Stimulated activated CD4-positive, alpha-beta T cell treated with anti-CD3 and anti-CD28 coated beads, Interleukin-1b, Interleukin-23, amount 100 ng/mL, for 4 hours (primary cell): ENCODE measurements around the gene AP1M2.
A peak's percentile ranks its signal among the peaks of the same experiment; 100 is the strongest.
"Not testable (repeated sequence)": the region's sequence is repeated elsewhere in the genome, so short reads cannot be mapped to it uniquely, and the experiment has no call there.

Experiments used
- DNase-seq, 2 donors: peaks; one replicate each; pipeline ENCODE4 v3.0.0-alpha.2; 2020; ENCODE audit warnings: low read depth in 2 of 2

The AP1M2 gene

DNA sequence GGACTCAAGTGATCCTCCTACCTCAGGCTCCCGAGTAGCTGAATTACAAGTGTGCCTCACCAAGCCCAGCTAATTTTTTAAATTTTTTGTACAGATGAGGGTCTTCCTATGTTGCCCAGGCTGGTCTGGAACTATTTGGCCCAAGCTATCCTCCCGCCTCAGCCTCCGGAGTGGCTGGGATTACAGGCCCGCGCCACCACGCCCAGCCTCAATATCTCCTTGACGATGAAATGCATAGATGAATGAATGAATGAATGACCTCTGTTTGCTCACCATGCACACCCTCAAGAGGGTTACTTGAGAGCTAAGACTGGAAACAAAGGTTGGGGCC, 14.9 kb upstream of the AP1M2 start:
- no peak for DNase-seq

DNA sequence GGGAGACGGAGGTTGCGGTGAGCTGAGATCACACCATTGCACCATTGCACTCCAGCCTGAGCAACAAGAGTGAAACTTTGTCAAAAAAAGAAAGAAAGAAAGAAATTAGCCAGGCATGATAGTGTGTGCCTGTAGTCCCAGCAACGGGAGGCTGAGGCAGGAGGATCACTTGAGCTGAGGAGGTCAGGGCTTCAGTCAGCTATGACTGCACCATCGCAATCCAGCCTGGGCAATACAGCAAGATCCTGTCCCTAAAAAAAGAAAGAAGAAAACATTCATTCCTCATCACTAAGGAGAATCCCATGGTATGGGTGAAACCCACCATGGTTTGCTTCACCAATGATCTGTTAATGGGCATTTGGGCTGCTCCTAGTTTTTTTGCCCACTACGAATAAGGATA, 13.0 kb upstream of the AP1M2 start:
- no peak for DNase-seq

GRCh38 chr19:10593820-10594637, 6.9 kb upstream of the AP1M2 start:
- DNase-seq = no peak

- no peak for DNase-seq
Observed at GRCh38 chr19:10593148-10593547, 6.0 kb upstream of the AP1M2 start.

GRCh38 chr19:10587839-10588150, 683 bp upstream of the AP1M2 start:
- DNase-seq = no peak

DNA sequence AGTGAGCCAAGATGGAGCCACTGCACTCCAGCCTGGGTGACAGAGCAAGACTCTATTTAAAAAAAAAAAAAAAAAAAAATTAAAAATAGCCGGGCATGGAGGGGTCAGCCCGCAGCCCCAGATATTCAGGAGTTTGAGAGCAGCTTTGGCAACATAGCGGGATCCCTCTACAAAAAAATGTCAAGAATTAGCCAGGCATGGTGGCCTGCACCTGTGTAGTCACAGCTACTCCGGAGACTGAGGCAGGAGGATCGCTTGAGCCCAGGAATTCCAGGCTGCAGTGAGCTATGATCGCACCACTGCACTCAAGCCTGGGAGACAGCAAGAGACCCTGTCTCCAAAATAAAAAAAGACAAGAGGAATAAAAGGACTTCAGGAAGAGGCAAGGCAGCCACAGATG, 716 bp downstream of the AP1M2 start:
- no peak for DNase-seq

- DNase-seq = no peak
Observed at GRCh38 chr19:10583036-10583776, 3.9 kb downstream of the AP1M2 start.

GRCh38 chr19:10582091-10582490, 5.0 kb downstream of the AP1M2 start:
- DNase-seq = no peak

- DNase-seq = peak; percentile 88
Observed at GRCh38 chr19:10580979-10581631, 6.0 kb downstream of the AP1M2 start.

GRCh38 chr19:10577951-10578350, 9.2 kb downstream of the AP1M2 start:
- no peak for DNase-seq

GRCh38 chr19:10575011-10575716, 11.9 kb downstream of the AP1M2 start:
- no peak for DNase-seq

DNA sequence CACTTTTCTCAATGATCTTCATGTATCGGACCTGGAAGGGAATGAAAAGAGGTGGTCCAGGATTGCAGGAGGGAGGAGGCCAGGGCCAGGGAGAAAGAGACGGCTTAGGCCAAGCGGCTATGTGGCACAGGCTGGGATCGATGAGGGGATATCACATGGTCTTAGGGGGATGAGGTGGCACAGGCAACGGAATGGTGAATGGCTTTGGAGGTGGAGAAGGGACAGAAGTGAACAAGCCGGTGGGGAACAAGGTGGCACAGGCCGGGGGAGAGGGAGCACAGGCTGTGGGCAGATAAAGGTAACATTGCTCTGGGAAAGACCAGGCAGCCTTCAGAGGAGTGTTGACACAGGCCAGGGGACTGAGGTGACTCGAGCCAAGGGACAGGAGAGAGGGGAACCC, 12.7 kb downstream of the AP1M2 start:
- no peak for DNase-seq

DNA sequence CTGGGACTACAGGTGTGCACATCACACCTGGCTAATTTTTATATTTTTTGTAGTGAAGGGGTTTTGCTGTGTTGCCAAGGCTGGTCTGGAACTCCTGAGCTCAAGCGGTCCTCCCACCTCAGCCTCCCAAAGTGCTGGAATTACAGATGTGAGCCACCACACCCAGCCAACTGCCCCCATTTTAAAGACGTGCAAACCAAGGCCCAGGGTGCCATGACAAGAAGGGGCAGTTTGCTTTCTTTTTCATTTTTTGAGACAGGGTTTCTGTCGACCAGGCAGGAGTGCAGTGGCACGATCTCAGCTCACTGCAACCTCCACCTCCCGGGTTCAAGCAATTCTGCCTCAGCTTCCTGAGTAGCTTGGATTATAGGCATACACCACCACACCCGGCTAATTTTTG, 13.3 kb downstream of the AP1M2 start:
- DNase-seq = not testable (repeated sequence)

GRCh38 chr19:10568826-10569651, 18.1 kb downstream of the AP1M2 start, which contains the start of gene CDKN2D:
CDKN2D (minus strand) TSS chr19:10568979; CDS start chr19:10568653, 326 bp downstream.
- peak; percentile 99 for DNase-seq

- DNase-seq = peak in 1 of 2 donors; percentile 36
Observed at GRCh38 chr19:10568062-10568825, 18.9 kb downstream of the AP1M2 start.

- no peak for DNase-seq
Observed at GRCh38 chr19:10567656-10568055, 19.5 kb downstream of the AP1M2 start.

DNA sequence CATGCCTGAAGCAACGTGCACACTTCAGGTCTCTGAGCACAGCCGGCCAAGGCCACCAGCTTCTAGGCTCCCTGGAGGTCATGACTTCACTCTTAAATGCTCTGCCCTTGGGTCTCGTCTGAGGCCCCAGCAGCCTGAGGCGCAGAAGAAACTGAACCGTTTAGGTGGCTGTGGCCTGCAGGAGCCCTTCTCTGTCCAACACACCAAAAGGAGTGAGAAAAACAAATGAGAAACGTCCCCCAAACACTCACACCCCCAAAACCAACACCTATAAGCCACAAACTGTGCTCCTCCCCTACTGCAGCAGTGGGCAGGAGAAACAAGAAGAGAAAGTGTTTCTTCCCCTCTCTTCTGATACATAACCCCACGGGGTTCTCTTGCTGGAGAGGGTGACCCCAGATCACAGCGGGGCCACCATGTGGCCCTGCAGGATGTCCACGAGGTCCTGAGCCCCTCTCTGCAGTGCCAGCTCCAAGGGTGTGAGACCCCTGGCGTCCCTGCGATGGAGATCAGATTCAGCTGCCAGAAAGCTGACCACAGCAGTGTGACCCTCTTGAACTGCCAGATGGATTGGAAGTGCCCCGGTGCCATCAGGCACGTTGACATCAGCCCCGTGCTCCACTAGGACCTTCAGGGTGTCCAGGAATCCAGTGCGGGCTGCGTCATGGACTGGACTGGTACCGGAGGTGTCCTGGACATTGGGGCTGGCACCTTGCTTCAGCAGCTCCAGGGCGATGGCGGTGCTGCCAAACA, 20.3 kb downstream of the AP1M2 start:
- DNase-seq = no peak

DNA sequence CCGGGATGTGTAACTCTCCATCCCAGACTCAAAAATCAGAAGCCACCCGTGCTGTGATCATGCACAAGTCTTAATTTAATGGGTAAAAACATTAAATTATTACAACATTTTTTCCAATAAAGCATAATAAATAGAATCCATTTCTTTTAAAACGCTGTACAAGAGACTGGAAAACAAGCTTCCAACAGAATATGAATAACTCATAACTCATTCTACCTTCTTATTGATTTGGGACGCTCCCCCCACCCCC, 20.8 kb downstream of the AP1M2 start:
- DNase-seq = no peak

- DNase-seq = peak; percentile 97 to 98
Observed at GRCh38 chr19:10565567-10566407, 21.3 kb downstream of the AP1M2 start, which contains the start of gene KRI1. KRI1 (minus strand) TSS chr19:10566010; CDS start chr19:10565999, 11 bp downstream.
